ENCODE data around the gene ADGRD1.

ADGRD1 gene

GRCh38 chr12:131176926-131177325 lies 223.2 kb downstream of the ADGRD1 start:
- TF ChIP-seq GATA3 (IDR thresholded peaks at IDR 0.05; ENCODE audit: low read depth, low read length), result no peak
- no peak for TF ChIP-seq GATA2 (IDR thresholded peaks at IDR 0.05; ENCODE audit: low read depth, low read length)

- TF ChIP-seq GATA2 (IDR thresholded peaks at IDR 0.05; ENCODE audit: low read depth, low read length), result no peak
- no peak for TF ChIP-seq GATA3 (IDR thresholded peaks at IDR 0.05; ENCODE audit: low read depth, low read length)
Observed at GRCh38 chr12:131177599-131177998, 223.9 kb downstream of the ADGRD1 start.

- no peak for TF ChIP-seq GATA2 (IDR thresholded peaks at IDR 0.05; ENCODE audit: low read depth, low read length)
- no peak for TF ChIP-seq GATA3 (IDR thresholded peaks at IDR 0.05; ENCODE audit: low read depth, low read length)
Observed at GRCh38 chr12:131187602-131188001, 233.9 kb downstream of the ADGRD1 start.

GRCh38 chr12:131188131-131189050 lies 234.7 kb downstream of the ADGRD1 start:
- TF ChIP-seq GATA2 (IDR thresholded peaks at IDR 0.05; ENCODE audit: low read depth, low read length) (no peak), GATA3 (IDR thresholded peaks at IDR 0.05; ENCODE audit: low read depth, low read length) (no peak)

GRCh38 chr12:131189781-131190180 lies 236.1 kb downstream of the ADGRD1 start:
- TF ChIP-seq GATA2 (IDR thresholded peaks at IDR 0.05; ENCODE audit: low read depth, low read length) (no peak), GATA3 (IDR thresholded peaks at IDR 0.05; ENCODE audit: low read depth, low read length) (no peak)

GRCh38 chr12:131190965-131191364 lies 237.3 kb downstream of the ADGRD1 start:
- TF ChIP-seq GATA2 (IDR thresholded peaks at IDR 0.05; ENCODE audit: low read depth, low read length), result no peak
- no peak for TF ChIP-seq GATA3 (IDR thresholded peaks at IDR 0.05; ENCODE audit: low read depth, low read length)

All from SH-SY5Y (cell line).